GM23338 (cell line): ENCODE results near the gene BCL11B. TPM values are rescaled to one million over a fixed set of nuclear protein-coding genes. Genes with fewer than 3 reads are reported as not detected.

Experiments
- EZH2 ChIP-seq: fragments of 200-600 bp; sonication (generic); IDR thresholded peaks from one replicate; pipeline ENCODE4 v1.8.0; 2017; ENCODE audit warnings: antibody characterized with exemption, mild to moderate bottlenecking, low read depth; ENCODE audit not compliant: unreplicated experiment
- EZH2phosphoT487 ChIP-seq: fragments of 200-600 bp; sonication (generic); IDR thresholded peaks from one replicate; pipeline ENCODE4 v1.8.1; 2018; ENCODE audit warnings: antibody characterized with exemption; ENCODE audit not compliant: unreplicated experiment
- JUNB ChIP-seq: IDR thresholded peaks from one replicate; pipeline ENCODE4 v1.6.1; 2016; ENCODE audit warnings: antibody characterized with exemption; ENCODE audit not compliant: unreplicated experiment
- NANOG ChIP-seq: IDR thresholded peaks from 2 replicates; pipeline ENCODE4 v1.6.1; 2016; ENCODE audit warnings: antibody characterized with exemption, borderline replicate concordance
- POLR2AphosphoS5 ChIP-seq: IDR thresholded peaks from 2 replicates; pipeline ENCODE4 v1.6.1; 2016; ENCODE audit warnings: antibody characterized with exemption, low read depth
- REST ChIP-seq: IDR thresholded peaks from one replicate; pipeline ENCODE4 v1.6.1; 2018; ENCODE audit warnings: antibody characterized with exemption; ENCODE audit not compliant: unreplicated experiment
- STAT1 ChIP-seq: IDR thresholded peaks from one replicate; pipeline ENCODE4 v1.6.1; 2016; ENCODE audit warnings: antibody characterized with exemption; ENCODE audit not compliant: unreplicated experiment
- ZNF114 ChIP-seq: fragments of 250-450 bp; sonication (Bioruptor Pico); IDR thresholded peaks from 2 replicates; pipeline ENCODE4 v1.5.0; 2020; ENCODE audit warnings: mild to moderate bottlenecking, moderate library complexity
- ZNF462 ChIP-seq: fragments of 250-450 bp; sonication (Bioruptor Pico); IDR thresholded peaks from 2 replicates; pipeline ENCODE4 v1.5.0; 2020; ENCODE audit warnings: mild to moderate bottlenecking, moderate library complexity
- polyA plus RNA-seq: library from polyadenylated mRNA; unstranded; fragments of >200 nt; fragmentation: Nextera tagmentation; extraction: Ambion mirVana; gene quantifications from 2 replicates; pipeline ENCODE4 v1.2.1, GENCODE V29; 2016
- total RNA-seq: library from RNA; depleted of rRNA; stranded (reverse); fragments of >200 nt; shearing (Covaris generic); gene quantifications from 2 replicates; pipeline ENCODE4 v1.2.3, GENCODE V29; 2014

Gene BCL11B
- total and polyA plus RNA-seq, 2 experiments from 2014 or later, result 2.4 to 6.7 TPM

GRCh38 chr14:99321236-99321925 is 49.4 kb upstream of the BCL11B start (continued):
- TF ChIP-seq ZNF462 (CRISPR knock-in tag) (no peak), EZH2phosphoT487 (no peak), ZNF114 (CRISPR knock-in tag) (no peak), NANOG (no peak), EZH2 (no peak), POLR2AphosphoS5 (no peak), STAT1 (no peak), JUNB (no peak), REST (no peak)
